ENCODE data around the gene CFAP100.

DNA sequence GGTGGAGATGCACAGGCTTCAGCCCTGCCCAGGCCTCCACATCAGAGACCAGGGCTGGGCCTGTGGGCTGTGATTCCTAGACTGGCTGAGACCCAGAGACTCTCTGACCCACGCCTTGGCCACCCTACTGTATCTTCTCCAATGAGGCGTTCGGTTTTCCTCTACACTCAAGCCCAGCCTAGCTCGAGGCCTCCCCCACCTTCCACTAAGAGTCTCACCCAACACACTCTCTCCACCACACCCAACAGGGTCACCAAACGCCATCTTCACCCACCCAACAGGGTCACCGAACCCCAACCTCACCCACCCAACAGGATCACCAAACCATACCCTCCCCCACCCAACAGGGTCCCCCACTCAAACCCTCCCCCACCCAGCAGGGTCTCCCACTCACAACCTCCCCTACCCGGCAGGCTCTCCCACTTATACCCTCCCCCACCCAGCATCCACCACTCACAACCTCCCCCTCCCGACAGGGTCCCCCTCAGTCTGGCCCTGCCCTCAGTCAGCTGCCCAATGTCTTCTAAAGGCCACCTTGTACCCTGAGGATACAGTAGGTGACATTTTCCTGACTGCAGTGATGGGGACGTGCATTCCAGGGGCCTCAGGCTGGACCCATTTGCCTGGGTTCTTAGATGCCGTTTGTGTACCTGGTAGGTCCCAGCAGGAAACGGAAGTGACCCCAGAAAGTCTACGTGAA, 20.4 kb downstream of the CFAP100 start:
- TF ChIP-seq, protein P1, sequence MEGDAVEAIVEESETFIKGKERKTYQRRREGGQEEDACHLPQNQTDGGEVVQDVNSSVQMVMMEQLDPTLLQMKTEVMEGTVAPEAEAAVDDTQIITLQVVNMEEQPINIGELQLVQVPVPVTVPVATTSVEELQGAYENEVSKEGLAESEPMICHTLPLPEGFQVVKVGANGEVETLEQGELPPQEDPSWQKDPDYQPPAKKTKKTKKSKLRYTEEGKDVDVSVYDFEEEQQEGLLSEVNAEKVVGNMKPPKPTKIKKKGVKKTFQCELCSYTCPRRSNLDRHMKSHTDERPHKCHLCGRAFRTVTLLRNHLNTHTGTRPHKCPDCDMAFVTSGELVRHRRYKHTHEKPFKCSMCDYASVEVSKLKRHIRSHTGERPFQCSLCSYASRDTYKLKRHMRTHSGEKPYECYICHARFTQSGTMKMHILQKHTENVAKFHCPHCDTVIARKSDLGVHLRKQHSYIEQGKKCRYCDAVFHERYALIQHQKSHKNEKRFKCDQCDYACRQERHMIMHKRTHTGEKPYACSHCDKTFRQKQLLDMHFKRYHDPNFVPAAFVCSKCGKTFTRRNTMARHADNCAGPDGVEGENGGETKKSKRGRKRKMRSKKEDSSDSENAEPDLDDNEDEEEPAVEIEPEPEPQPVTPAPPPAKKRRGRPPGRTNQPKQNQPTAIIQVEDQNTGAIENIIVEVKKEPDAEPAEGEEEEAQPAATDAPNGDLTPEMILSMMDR (IDR thresholded peaks at IDR 0.05): no peak
- TF ChIP-seq POLR2A (IDR thresholded peaks at IDR 0.05): no peak

Measured in adrenal gland (tissue), 5 donors.